B cell (primary cell): ENCODE measurements around the gene LNPK.

Experiments
- EZH2 ChIP-seq: IDR thresholded peaks from 2 replicates; pipeline ENCODE4 v1.6.1; 2012; ENCODE audit warnings: borderline replicate concordance, low read depth, mild to moderate bottlenecking, moderate library complexity, low read length; ENCODE audit not compliant: insufficient read depth, poor library complexity, severe bottlenecking
- TF ChIP-seq, protein P1 (sequence below): fragments of 200-600 bp; IDR thresholded peaks from one replicate; pipeline ENCODE4 v1.8.0; 2022; ENCODE audit warnings: antibody characterized with exemption, mild to moderate bottlenecking

DNA sequence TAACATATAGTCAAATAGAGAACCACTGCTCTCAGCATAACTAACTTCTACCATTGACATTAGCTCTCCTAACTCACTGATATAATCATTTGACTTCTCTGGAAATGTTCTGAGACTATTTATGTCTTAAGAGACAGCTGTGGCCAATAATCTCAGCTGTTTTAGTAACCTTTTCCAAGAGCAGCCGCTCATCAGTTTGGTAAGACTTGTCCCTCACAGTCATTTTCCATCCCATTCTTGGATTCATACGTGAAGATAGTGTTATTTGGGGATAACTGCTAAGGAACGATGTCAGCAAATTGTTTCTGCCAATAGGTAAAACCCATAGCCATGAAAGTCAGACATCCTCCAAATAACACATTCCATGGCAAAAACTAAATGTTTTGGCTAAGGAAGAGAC is 127.8 kb downstream of the LNPK start:
- TF ChIP-seq, protein P1, sequence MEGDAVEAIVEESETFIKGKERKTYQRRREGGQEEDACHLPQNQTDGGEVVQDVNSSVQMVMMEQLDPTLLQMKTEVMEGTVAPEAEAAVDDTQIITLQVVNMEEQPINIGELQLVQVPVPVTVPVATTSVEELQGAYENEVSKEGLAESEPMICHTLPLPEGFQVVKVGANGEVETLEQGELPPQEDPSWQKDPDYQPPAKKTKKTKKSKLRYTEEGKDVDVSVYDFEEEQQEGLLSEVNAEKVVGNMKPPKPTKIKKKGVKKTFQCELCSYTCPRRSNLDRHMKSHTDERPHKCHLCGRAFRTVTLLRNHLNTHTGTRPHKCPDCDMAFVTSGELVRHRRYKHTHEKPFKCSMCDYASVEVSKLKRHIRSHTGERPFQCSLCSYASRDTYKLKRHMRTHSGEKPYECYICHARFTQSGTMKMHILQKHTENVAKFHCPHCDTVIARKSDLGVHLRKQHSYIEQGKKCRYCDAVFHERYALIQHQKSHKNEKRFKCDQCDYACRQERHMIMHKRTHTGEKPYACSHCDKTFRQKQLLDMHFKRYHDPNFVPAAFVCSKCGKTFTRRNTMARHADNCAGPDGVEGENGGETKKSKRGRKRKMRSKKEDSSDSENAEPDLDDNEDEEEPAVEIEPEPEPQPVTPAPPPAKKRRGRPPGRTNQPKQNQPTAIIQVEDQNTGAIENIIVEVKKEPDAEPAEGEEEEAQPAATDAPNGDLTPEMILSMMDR, result no peak
- TF ChIP-seq EZH2, result no peak
